Vagina (tissue), 2 donors: ENCODE measurements around the gene CRTC3. TPM values are rescaled to one million over a fixed set of nuclear protein-coding genes. Genes with fewer than 3 reads are reported as not detected.

Experiments used
- DNase-seq, 2 donors: peaks; one replicate each; pipeline ENCODE4 v3.0.0-alpha.2; 2017; ENCODE audit errors: extremely low spot score in 2 of 2
- H3K27ac ChIP-seq: fragments of 200-600 bp; sonication (generic); one replicate; pipeline ENCODE4 v1.5.1; 2019
- H3K27me3 ChIP-seq: fragments of 200-600 bp; sonication (generic); one replicate; pipeline ENCODE4 v1.5.1; 2019
- H3K36me3 ChIP-seq, 2 donors: fragments of 200-600 bp; sonication (generic); one replicate each; pipeline ENCODE4 v1.5.1; 2017 to 2019
- H3K4me1 ChIP-seq: fragments of 200-600 bp; sonication (generic); one replicate; pipeline ENCODE4 v1.5.1; 2019
- H3K4me3 ChIP-seq, 2 donors: fragments of 200-600 bp; sonication (generic); 1 replicate in 1 of 2; 2 replicates in 1 of 2; pipeline ENCODE4 v1.5.1; 2016 to 2019
- H3K9me3 ChIP-seq: fragments of 200-600 bp; sonication (generic); one replicate; pipeline ENCODE4 v1.5.1; 2019
- CTCF ChIP-seq, 3 experiments: fragments of 450-650 bp in 2 of 3; fragments of 200-600 bp in 1 of 3; sonication (generic) in 1 of 3; IDR thresholded peaks; one replicate each; pipeline ENCODE4 v1.5.1; 2017 to 2019; ENCODE audit warnings: antibody characterized with exemption in 3 of 3, mild to moderate bottlenecking in 2 of 3, moderate library complexity in 2 of 3
- POLR2A ChIP-seq, 2 donors: fragments of 450-650 bp; IDR thresholded peaks; one replicate each; pipeline ENCODE4 v1.6.1; 2017; ENCODE audit warnings: antibody characterized with exemption in 2 of 2, mild to moderate bottlenecking in 2 of 2, moderate library complexity in 2 of 2
- POLR2AphosphoS5 ChIP-seq, 2 donors: sonication (generic); formaldehyde crosslinking; IDR thresholded peaks; one replicate each; pipeline ENCODE4 v1.9.0; 2017; ENCODE audit warnings: antibody characterized with exemption in 2 of 2, mild to moderate bottlenecking in 2 of 2, low read depth in 1 of 2; ENCODE audit not compliant: insufficient read depth in 1 of 2
- intact Hi-C: fragments of 100-400 bp; cut with DNase I; formaldehyde crosslinking; loops from one replicate; pipeline ENCODE4 v1.15.1; 2023
- total RNA-seq: library from RNA; depleted of rRNA; stranded (reverse); fragments of >200 nt; gene quantifications from one replicate; pipeline ENCODE4 v1.2.3, GENCODE V29; 2016

The CRTC3 gene
- total RNA-seq, 1 donor from 2014 or later = 43.5 TPM

GRCh38 chr15:90582553-90582952, 52.8 kb downstream of the CRTC3 start:
- Histone ChIP-seq H3K27me3 (no peaks in the 10 kb centered on the region), H3K27ac (no peak overlapping the region), H3K36me3 (no peaks in the 10 kb centered on the region), H3K4me1 (peaks cover 43% of the 10 kb centered on the region), H3K4me3 (no peak overlapping the region), H3K9me3 (no peaks in the 10 kb centered on the region)
- intact Hi-C loops = no loop called here
- no peak for DNase-seq
- TF ChIP-seq CTCF (IDR thresholded peaks at IDR 0.05) = no peak
- TF ChIP-seq POLR2AphosphoS5 (IDR thresholded peaks at IDR 0.05; ENCODE audit: insufficient read depth in 1 of 2, low read depth in 1 of 2) = no peak
- no peak for TF ChIP-seq POLR2A (IDR thresholded peaks at IDR 0.05)

GRCh38 chr15:90583471-90584252, 53.9 kb downstream of the CRTC3 start:
- no peaks in the 10 kb centered on the region for H3K27me3 ChIP-seq
- H3K36me3 ChIP-seq = no peaks in the 10 kb centered on the region
- no peak overlapping the region for H3K27ac ChIP-seq
- H3K9me3 ChIP-seq = no peaks in the 10 kb centered on the region
- DNase-seq = no peak
- H3K4me1 ChIP-seq = peaks cover 43% of the 10 kb centered on the region
- intact Hi-C loops = no loop called here
- TF ChIP-seq POLR2AphosphoS5 (IDR thresholded peaks at IDR 0.05; ENCODE audit: insufficient read depth in 1 of 2, low read depth in 1 of 2) = no peak
- TF ChIP-seq POLR2A (IDR thresholded peaks at IDR 0.05) = no peak
- no peak for TF ChIP-seq CTCF (IDR thresholded peaks at IDR 0.05)
- H3K4me3 ChIP-seq = no peak overlapping the region

GRCh38 chr15:90584841-90585240, 55.1 kb downstream of the CRTC3 start:
- H3K4me1 ChIP-seq = peaks cover 34% of the 10 kb centered on the region

GRCh38 chr15:90585863-90586262, 56.1 kb downstream of the CRTC3 start:
- Histone ChIP-seq H3K36me3 (no peaks in the 10 kb centered on the region), H3K9me3 (no peaks in the 10 kb centered on the region), H3K4me3 (no peak overlapping the region), H3K4me1 (peaks cover 34% of the 10 kb centered on the region), H3K27me3 (no peaks in the 10 kb centered on the region), H3K27ac (no peak overlapping the region)
- intact Hi-C loops = no loop called here
- DNase-seq = no peak
- TF ChIP-seq CTCF (IDR thresholded peaks at IDR 0.05) = no peak
- TF ChIP-seq POLR2A (IDR thresholded peaks at IDR 0.05) = no peak
- TF ChIP-seq POLR2AphosphoS5 (IDR thresholded peaks at IDR 0.05; ENCODE audit: insufficient read depth in 1 of 2, low read depth in 1 of 2) = no peak

More at GRCh38 chr15:90584841-90585240, 55.1 kb downstream of the CRTC3 start:
- intact Hi-C loops = no loop called here
- no peak for TF ChIP-seq CTCF (IDR thresholded peaks at IDR 0.05)
- TF ChIP-seq POLR2A (IDR thresholded peaks at IDR 0.05) = no peak
- no peak for TF ChIP-seq POLR2AphosphoS5 (IDR thresholded peaks at IDR 0.05; ENCODE audit: insufficient read depth in 1 of 2, low read depth in 1 of 2)
- H3K36me3 ChIP-seq = no peaks in the 10 kb centered on the region
- H3K4me3 ChIP-seq = no peak overlapping the region
- H3K27ac ChIP-seq = no peak overlapping the region
- no peak for DNase-seq
- no peaks in the 10 kb centered on the region for H3K9me3 ChIP-seq
- no peaks in the 10 kb centered on the region for H3K27me3 ChIP-seq

GRCh38 chr15:90586948-90587347, 57.2 kb downstream of the CRTC3 start:
- Histone ChIP-seq H3K4me1 (peaks cover 33% of the 10 kb centered on the region), H3K36me3 (no peaks in the 10 kb centered on the region), H3K27me3 (no peaks in the 10 kb centered on the region), H3K9me3 (no peaks in the 10 kb centered on the region), H3K27ac (no peak overlapping the region), H3K4me3 (no peak overlapping the region)
- DNase-seq = no peak
- intact Hi-C loops = no loop called here
- TF ChIP-seq CTCF (IDR thresholded peaks at IDR 0.05) = no peak
- TF ChIP-seq POLR2AphosphoS5 (IDR thresholded peaks at IDR 0.05; ENCODE audit: insufficient read depth in 1 of 2, low read depth in 1 of 2) = no peak
- TF ChIP-seq POLR2A (IDR thresholded peaks at IDR 0.05) = no peak
